ENCODE results near the gene SCAMP4. TPM values are rescaled to one million over a fixed set of nuclear protein-coding genes. Genes with fewer than 3 reads are reported as not detected.
"Not testable (repeated sequence)": the region's sequence is repeated elsewhere in the genome, so short reads cannot be mapped to it uniquely, and the experiment has no call there.

The SCAMP4 gene
- total RNA-seq, 1 donor from 2014 or later, result 16.2 TPM

DNA sequence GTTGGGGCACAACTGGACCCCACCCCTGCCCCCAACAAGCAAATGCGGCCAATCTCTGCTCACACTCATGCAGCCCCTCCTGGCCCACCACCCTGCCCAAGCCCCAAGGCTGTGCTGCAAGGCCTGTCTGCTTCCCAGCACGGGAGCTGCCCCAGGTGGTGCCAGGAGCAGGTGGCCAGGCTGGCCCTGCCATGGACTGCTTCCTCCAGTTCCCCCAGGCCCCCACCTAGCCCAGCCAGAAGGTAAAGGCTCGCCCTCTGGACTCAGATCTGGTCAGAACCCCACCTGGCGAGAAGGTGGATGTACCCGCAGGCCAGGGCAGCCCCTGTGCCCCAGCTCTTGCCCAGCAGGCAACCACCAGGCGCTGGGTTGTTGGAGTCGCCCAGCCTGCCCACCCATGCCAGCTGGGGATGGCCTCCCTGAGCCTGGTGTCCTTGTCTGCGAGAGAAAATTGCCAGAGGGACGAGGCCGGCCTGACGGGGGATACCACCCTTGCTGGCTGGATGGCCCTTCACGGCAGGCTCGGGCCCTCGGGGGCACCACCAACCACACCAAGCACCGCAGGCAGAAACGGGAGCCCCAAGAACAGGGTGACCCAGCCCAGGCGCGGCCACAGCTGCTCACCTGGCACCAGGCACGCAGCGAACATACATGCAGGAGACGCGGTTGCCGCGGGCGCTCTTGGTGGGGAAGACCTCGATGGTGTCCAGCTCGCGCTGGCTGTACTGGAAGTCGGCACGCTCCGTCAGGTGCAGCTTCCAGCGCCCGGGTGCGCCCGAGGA is 24.4 kb upstream of the SCAMP4 start:
- no peak for ATAC-seq (ENCODE audit: poor library complexity)
- intact Hi-C loops (cut with DNase I), result no loop called here
- DNase-seq, result no peak

DNA sequence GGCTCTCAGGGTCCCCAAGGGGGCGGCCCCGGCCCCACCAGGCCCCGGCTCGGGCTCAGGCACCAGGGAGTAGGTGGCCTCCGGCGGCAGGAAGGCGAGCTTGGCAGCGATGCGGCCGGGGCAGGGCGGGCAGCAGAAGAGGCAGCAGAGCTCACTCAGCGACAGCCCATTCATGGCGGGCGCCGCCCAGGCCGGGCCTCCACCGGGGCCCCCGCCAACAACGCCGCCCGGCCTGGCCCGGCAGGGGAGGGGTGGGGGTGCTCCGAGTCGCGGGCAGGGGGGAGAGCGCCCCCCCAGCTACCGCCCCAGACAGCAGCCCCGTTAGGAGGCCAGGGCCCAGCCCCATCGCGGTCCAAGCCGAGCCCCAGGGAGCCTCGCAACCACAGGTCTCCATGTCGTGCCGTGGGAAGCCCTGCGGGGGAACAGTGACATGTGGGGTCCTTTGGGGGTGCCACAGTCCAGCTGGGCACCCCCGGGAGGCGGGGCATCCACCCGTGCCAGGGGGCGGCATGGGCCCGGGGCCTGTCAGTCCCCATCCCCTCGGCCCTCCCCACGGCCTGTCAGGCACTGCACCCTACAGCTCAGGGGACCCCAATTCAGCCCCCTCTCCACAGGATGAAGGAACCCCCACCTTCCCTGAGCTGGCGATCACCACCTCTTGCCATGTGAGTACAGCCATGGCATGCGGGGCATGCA is 23.7 kb upstream of the SCAMP4 start:
- intact Hi-C loops (cut with DNase I); DNase-seq; ATAC-seq (ENCODE audit: poor library complexity): not testable (repeated sequence)

DNA sequence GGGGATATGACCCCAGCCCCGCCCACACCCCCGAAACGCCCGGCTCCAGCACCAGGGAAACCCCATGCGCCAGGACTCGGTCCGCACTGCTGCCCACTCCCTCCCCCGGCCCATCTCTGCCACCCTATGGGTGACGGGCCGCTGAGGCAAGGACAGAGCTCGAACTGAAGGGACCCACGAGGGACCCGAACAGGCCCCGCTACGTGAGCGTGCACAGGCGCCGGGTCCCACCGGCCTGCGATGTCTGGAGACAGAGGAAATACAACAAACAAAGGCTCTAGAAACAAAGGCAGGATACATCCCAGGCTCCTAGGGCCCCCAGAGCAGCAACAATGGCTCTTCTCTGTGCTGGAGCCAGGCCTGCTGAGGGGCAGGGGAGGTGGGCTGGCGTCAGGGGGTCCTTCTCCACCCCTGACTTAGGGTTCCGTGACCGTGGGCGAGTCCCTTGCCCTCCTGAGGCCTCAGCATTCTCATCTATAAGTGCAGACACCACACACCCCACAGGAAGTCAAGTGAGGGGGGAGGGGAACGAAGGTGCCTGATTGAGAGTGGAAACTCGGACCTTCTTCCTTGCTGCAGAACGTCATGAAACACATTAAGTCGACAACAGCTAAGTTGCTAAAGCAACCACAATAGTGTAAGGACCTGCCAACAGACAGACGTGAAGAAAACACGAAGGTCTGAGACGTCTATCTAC is 23.0 kb upstream of the SCAMP4 start:
- DNase-seq (no peak), ATAC-seq (ENCODE audit: poor library complexity) (no peak)

GRCh38 chr19:1882786-1883692 is 22.2 kb upstream of the SCAMP4 start:
- ATAC-seq (ENCODE audit: poor library complexity), result no peak
- intact Hi-C loops (cut with DNase I), result no loop called here
- no peak for DNase-seq

More for the DNA sequence above, 23.0 kb upstream of the SCAMP4 start:
- intact Hi-C loops (cut with DNase I), result no loop called here

- no peak for ATAC-seq (ENCODE audit: poor library complexity)
- intact Hi-C loops (cut with DNase I), result no loop called here
- DNase-seq, result no peak
These were observed 21.4 kb upstream of the SCAMP4 start for GRCh38 chr19:1883784-1884183.

GRCh38 chr19:1884291-1884718 is 20.9 kb upstream of the SCAMP4 start:
- DNase-seq (no peak), ATAC-seq (ENCODE audit: poor library complexity) (no peak)
- intact Hi-C loops (cut with DNase I), result no loop called here

DNA sequence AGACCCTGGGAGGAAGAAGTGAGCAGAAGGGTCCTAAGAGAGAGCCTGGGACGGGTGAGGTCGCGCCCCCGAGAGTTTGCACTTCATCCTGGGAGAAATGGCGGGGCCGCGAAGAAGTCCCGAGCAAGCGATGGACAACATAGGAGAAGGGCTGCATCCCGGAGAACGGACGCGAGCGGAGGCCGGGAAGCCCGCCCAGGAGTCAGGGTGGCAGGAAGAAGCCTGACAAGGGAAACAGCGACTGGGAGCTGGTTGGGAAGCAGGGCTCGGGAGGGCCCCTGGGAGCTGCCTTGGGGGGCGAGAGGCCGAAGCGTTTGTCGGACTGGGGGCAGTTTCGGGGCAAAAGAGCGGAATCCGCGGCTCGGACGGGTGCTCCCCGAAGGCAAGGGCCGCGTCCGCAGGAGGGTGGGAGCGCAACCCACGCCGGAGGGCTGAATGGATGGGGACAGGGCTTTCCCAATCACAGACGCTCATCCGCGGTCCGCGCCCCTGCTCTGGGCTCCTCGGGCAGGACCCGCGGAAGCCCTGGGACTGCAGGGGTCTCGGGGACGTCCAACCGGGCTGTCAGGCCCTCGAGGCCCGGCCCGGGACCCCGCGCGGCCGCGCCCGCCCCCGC is 20.4 kb upstream of the SCAMP4 start:
- ATAC-seq (ENCODE audit: poor library complexity), result no peak
- peak; percentile 59 for DNase-seq
- intact Hi-C loops (cut with DNase I), result no loop called here

DNA sequence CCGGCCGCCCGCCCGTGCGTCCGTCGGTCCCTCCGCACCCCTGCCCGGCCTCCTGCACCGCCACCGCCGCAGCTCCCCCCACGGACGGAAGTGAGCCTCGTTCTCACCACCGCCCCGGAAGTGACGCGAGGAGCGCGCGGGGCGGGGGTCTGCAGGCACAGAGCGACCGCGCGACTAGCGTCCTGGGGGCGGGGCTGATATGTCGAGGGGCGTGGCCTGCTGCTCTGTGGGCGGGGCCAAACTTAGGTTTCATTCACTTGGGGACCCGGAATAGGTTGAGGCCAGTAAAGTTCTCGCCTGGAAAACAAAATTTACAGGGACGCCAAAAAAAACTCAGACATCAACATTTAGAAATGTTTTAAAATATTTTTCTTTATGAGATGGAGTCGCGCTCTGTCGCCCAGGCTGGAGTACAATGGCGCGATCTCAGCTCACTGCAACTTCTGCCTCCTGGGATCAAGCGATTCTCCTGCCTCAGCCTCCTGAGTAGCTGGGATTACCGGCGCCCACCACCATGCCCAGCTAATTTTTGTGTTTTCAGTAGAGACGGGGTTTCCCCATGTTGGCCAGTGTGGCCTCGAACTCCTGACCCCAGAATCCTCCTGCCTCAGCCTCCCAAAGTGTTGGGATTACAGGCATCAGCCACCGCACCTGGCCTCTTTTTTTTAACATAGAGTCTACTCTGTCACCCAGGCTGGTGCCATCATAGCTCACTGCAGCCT is 19.6 kb upstream of the SCAMP4 start, which contains the start of gene ABHD17A:
Gene ABHD17A, minus strand, starts transcription at position 99 of the 722 bp plus-strand sequence. CDS start 3,930 bp downstream, outside the sequence.
- intact Hi-C loops (cut with DNase I), result not testable (repeated sequence)
- ATAC-seq (ENCODE audit: poor library complexity) (peak; percentile 97), DNase-seq (peak; percentile 97)

- DNase-seq; intact Hi-C loops (cut with DNase I); ATAC-seq (ENCODE audit: poor library complexity): not testable (repeated sequence)
These were observed 18.8 kb upstream of the SCAMP4 start for GRCh38 chr19:1886360-1886759.

DNA sequence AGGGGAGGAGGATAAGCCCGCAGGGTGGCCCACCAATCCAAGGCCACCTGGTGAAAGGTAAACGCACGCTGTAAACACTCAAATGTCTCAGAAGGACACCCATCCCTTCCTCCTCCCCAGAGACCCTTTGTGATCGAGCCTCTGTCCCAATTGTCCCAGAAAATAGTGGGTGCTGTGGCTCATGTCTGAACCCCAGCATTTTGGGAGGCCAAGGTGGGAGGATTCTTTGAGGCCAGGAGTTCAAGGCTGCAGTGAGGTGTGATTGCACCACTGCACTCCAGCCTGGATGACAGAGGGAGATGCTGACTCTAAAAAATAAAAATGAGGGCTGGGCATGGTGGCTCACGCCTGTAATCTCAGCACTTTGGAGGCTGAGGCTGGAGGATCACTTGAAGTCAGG is 16.8 kb upstream of the SCAMP4 start:
- ATAC-seq (ENCODE audit: poor library complexity), result no peak
- no peak for DNase-seq
- intact Hi-C loops (cut with DNase I), result no loop called here

GRCh38 chr19:1889907-1890306 is 15.3 kb upstream of the SCAMP4 start:
- intact Hi-C loops (cut with DNase I), result no loop called here
- ATAC-seq (ENCODE audit: poor library complexity), result no peak
- no peak for DNase-seq

- intact Hi-C loops (cut with DNase I), result no loop called here
- ATAC-seq (ENCODE audit: poor library complexity), result no peak
- DNase-seq, result no peak
These were observed 11.4 kb upstream of the SCAMP4 start for GRCh38 chr19:1893791-1894190.

- ATAC-seq (ENCODE audit: poor library complexity) (no peak), DNase-seq (no peak)
- intact Hi-C loops (cut with DNase I), result no loop called here
These were observed 8.7 kb upstream of the SCAMP4 start for GRCh38 chr19:1896508-1896907.

- DNase-seq (peak; percentile 62), ATAC-seq (ENCODE audit: poor library complexity) (no peak)
- intact Hi-C loops (cut with DNase I), result no loop called here
These were observed 3.2 kb upstream of the SCAMP4 start for GRCh38 chr19:1901940-1902404.

- DNase-seq (no peak), ATAC-seq (ENCODE audit: poor library complexity) (no peak)
- intact Hi-C loops (cut with DNase I), result no loop called here
These were observed 2.3 kb upstream of the SCAMP4 start for GRCh38 chr19:1902923-1903322.

DNA sequence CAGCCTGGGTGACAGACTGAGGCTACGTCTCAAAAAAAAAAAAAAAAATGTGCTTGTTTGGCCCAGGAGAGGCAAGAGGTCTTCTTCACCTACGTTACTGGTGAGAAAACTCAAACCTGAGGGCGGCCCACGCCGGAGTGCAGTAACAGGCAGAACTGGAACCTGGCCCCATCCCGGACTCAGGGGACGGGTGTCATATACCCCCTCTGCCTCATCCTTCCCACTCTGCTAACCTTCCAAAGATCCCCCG is 414 bp upstream of the SCAMP4 start:
- ATAC-seq (ENCODE audit: poor library complexity) (no peak), DNase-seq (no peak)
- intact Hi-C loops (cut with DNase I), result no loop called here

DNA sequence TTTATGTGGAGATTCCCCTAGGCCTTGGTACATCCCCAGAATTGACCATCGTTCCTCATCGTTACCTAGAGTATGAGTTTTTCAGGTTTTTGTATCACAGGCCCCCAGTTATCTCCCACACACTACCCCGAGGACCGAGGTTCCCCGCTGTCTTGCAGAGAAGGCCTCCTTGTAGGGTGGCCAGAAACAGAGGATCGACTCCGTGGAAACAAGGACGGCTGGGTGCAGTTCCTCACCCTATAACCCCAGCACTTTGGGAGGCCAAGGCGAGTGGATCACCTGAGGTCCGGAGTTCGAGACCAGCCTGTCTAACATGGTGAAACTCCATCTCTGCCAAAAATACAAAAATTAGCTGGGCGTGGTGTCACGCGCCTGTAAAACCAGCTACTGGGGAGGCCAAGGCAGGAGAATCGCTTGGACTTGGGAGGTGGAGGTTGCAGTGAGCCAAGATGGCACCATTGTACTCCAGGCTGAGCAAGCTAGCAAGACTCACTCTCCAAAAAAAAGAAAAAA is 720 bp downstream of the SCAMP4 start:
- no peak for DNase-seq
- intact Hi-C loops (cut with DNase I), result no loop called here
- ATAC-seq (ENCODE audit: poor library complexity), result no peak

Measured in Right ventricle myocardium superior (tissue), 1 donor.